AG04450 (cell line): ENCODE data around the gene PLIN5. TPM values are rescaled to one million over a fixed set of nuclear protein-coding genes. Genes with fewer than 3 reads are reported as not detected.

Experiments used
- CTCF ChIA-PET: fragments of 300-600, 350-600 bp; formaldehyde crosslinking; extraction: SDS; loops from one replicate; lab custom pipeline; 2022; ENCODE audit warnings: antibody characterized with exemption, inconsistent platforms; lab: Charles Lee
- POLR2A ChIA-PET: fragments of 350-600 bp; formaldehyde crosslinking; extraction: SDS; loops from one replicate; lab custom pipeline; 2021; ENCODE audit warnings: antibody characterized with exemption, inconsistent platforms; lab: Yijun Ruan, JAX
- DNase-seq: peaks from one replicate; pipeline ENCODE4 v3.0.0-alpha.2; 2011; ENCODE audit warnings: low read depth, low spot score
- H3K27ac ChIP-seq: one replicate; pipeline ENCODE4 v1.5.1; 2012; ENCODE audit warnings: low read depth, low read length, control low read depth
- H3K27me3 ChIP-seq: one replicate; pipeline ENCODE4 v1.6.0; 2012; ENCODE audit warnings: low read length; ENCODE audit not compliant: control insufficient read depth, insufficient read depth
- H3K4me3 ChIP-seq: 2 replicates; pipeline ENCODE4 v1.5.1; 2011; ENCODE audit warnings: mild to moderate bottlenecking, low read depth, low read length, control low read depth
- H3K9me3 ChIP-seq: 2 replicates; pipeline ENCODE4 v1.5.1; 2012; ENCODE audit warnings: low read length; ENCODE audit not compliant: control insufficient read depth, insufficient read depth
- polyA plus RNA-seq: library from polyadenylated mRNA; depleted of rRNA; stranded (reverse); fragments of >200 nt; gene quantifications from 2 replicates; pipeline ENCODE4 v1.2.3, GENCODE V29; 2011
- TF ChIP-seq, protein P1 (sequence below): IDR thresholded peaks from 2 replicates; pipeline ENCODE4 v1.5.1; 2011; ENCODE audit warnings: low read depth, low read length, control low read depth, inconsistent platforms

The PLIN5 gene
- polyA plus RNA-seq, 1 experiment: not detected

DNA sequence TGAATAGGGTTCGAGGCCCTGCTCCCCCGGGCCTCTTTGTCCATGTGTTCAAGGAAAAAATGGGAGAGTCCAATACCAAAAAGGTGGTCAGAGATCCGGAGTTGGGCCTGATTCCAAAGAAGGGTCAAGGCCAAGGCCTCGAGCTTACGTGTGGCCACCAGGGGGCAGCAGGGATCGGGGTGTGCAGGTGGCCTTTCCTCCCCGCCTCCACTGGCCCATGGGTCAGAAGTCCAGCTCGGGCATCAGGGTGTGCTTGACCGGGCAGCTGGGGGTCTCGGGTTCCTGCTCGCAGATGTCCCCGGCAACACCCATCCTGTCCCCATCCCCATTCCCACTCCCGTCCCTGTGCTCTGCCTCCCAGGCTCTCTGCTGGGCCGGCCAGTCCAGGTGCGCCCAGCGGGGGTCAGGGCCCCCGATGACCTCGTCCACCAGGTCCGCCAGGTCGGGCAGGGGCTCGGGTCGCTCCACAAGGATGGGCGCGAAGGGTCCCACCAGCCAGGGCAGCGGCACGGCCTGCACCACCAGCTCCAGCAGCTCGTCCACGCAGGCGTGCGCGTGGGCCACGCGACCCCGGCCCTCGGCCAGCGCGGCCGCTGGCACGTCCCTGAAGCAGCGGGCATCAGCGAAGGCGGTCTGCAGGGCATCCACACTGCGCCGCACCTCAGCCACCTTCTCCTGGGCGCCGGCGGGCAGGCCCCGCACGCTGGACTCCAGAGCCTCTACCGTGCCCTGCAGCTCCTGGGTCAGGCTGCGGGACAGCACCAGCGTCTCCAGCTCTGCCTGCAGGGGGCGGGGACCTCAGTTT is 11.5 kb downstream of the PLIN5 start:
- Histone ChIP-seq H3K9me3 (no peaks in the 10 kb centered on the region; the same call in 1 of the 2 replicates), H3K27me3 (peaks cover 4% of the 10 kb centered on the region), H3K4me3 (no peak overlapping the region), H3K27ac (no peak overlapping the region)
- no peak for DNase-seq
- POLR2A ChIA-PET: interaction anchor here (0.9 kb wide), 1 partner anchor 111 kb away, joined by 3 read pairs; no protein-coding TSS in a partner anchor
- TF ChIP-seq, protein P1, sequence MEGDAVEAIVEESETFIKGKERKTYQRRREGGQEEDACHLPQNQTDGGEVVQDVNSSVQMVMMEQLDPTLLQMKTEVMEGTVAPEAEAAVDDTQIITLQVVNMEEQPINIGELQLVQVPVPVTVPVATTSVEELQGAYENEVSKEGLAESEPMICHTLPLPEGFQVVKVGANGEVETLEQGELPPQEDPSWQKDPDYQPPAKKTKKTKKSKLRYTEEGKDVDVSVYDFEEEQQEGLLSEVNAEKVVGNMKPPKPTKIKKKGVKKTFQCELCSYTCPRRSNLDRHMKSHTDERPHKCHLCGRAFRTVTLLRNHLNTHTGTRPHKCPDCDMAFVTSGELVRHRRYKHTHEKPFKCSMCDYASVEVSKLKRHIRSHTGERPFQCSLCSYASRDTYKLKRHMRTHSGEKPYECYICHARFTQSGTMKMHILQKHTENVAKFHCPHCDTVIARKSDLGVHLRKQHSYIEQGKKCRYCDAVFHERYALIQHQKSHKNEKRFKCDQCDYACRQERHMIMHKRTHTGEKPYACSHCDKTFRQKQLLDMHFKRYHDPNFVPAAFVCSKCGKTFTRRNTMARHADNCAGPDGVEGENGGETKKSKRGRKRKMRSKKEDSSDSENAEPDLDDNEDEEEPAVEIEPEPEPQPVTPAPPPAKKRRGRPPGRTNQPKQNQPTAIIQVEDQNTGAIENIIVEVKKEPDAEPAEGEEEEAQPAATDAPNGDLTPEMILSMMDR: peak; percentile 63
- CTCF ChIA-PET: interaction anchor here (1.1 to 2.2 kb wide), 6 partner anchors 11 to 113 kb away, joined by 3 to 13 read pairs (median 8); partner anchors contain the start of gene PLIN5

- TF ChIP-seq, protein P1: no peak
- no peak for DNase-seq
- H3K4me3 ChIP-seq: no peak overlapping the region
- POLR2A ChIA-PET: no interaction called here
- H3K27me3 ChIP-seq: peaks cover 4% of the 10 kb centered on the region
- H3K9me3 ChIP-seq: no peaks in the 10 kb centered on the region; the same call in 1 of the 2 replicates
- CTCF ChIA-PET: interaction anchor here (0.7 to 2.2 kb wide), 7 partner anchors 12 to 140 kb away, joined by 3 to 13 read pairs (median 7); partner anchors contain the start of gene PLIN5
- H3K27ac ChIP-seq: no peak overlapping the region
Measured at GRCh38 chr19:4522291-4523002, 12.6 kb downstream of the PLIN5 start.

DNA sequence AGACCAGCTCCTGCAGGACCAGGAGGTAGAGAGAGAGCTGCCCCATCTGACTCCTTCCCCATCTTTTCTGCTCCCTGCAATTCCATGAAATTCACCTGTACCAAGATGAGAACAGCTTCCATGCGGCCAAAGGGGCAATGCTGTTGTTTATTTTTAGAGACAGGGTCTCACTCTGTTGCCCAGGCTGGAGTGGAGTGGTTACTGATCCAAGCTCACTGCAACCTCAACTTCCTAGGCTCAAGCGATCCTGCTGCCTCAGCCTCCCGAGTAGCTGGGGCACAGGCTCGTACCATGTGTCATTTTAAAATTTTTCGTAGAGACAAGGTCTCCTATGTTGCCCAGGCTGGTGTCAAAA is 13.2 kb downstream of the PLIN5 start:
- Histone ChIP-seq H3K27ac (no peak overlapping the region), H3K4me3 (no peak overlapping the region), H3K9me3 (no peaks in the 10 kb centered on the region; the same call in 1 of the 2 replicates), H3K27me3 (peaks cover 4% of the 10 kb centered on the region)
- TF ChIP-seq, protein P1: no peak
- DNase-seq: no peak
- ChIA-PET CTCF (interaction anchor here (0.5 to 1.6 kb wide), 2 partner anchors 113 to 114 kb away, joined by 3 to 7 read pairs; no protein-coding TSS in a partner anchor), POLR2A (interaction anchor here (0.6 kb wide), 1 partner anchor 70 kb away, joined by 3 read pairs; no protein-coding TSS in a partner anchor)

DNA sequence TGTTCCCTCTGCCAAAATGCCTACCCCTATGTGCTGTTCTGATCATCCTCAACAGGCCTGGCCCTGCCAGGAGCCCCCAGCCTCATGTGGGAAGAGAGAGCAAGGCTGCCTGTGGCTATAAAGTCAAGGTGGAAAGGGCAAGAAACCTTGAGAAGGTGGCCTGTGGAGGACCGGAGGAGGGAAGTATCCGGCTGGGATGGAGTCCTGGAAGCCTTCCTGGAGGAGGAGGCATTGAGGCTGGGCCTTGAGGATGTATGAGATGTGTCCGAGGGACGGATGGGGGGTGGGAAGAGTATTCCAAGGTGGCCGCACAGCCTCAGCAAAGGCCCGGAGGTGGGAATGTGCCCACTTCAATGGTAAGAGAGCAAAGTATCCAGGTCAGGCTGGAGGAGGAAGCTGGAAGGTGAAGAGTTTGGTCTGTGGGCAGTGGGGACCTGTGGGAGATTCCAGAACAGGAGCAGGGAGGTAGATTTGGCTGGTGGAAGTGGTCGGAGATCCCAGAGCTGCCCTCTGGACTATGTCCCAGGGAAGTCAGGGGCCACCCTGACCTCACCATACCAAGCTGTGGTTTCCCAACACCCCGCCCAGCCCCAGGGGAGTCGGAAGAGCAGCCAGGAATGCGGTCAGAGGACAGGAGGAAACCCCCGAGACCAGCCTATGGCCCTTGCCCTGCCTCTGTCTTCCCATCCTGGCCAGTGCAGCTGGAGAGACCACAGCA is 13.7 kb downstream of the PLIN5 start:
- Histone ChIP-seq H3K4me3 (no peak overlapping the region), H3K27ac (no peak overlapping the region), H3K27me3 (peaks cover 4% of the 10 kb centered on the region), H3K9me3 (no peaks in the 10 kb centered on the region; the same call in 1 of the 2 replicates)
- POLR2A ChIA-PET: interaction anchor here (0.6 kb wide), 1 partner anchor 69 kb away, joined by 3 read pairs; no protein-coding TSS in a partner anchor
- TF ChIP-seq, protein P1: no peak
- CTCF ChIA-PET: interaction anchor here (0.5 to 1.6 kb wide), 2 partner anchors 113 to 115 kb away, joined by 3 to 7 read pairs; no protein-coding TSS in a partner anchor
- DNase-seq: no peak
